ENCODE measurements around the gene SLC9A1. TPM values are rescaled to one million over a fixed set of nuclear protein-coding genes. Genes with fewer than 3 reads are reported as not detected.

SLC9A1 gene
- total RNA-seq, 1 experiment from 2014 or later: 27.5 TPM

DNA sequence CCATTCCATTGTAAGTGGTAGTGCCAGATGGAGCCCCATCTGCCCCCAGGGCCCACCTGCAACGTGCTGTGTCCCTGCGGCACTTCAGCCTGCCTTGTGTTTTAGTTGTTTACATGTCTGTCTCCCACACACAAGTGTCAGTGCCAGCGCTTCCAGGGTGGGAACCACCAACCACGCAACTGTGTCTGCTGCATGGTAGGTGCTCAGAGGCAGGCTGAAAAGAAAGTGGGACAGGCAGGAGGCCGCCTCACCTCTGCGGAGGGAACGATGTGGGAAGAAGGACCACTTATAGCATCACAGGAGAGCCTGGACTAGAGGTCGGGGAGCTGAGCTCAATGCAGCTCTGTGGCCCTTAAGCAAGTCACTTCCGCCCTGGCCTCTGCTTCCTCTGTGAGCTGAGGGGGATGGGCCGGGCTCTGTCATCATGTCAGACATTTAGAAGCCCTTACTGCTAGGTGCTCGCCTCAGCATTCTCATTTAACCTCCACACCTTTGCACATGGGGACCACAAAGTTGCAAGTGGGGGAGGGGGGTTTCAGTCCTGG is 17.9 kb downstream of the SLC9A1 start:
- Histone ChIP-seq H3K79me2 (ENCODE audit: low read depth) (peaks cover 29% of the 10 kb centered on the region), H3K4me2 (no peak overlapping the region), H3K9me2 (ENCODE audit: insufficient read depth) (no peaks in the 10 kb centered on the region), H3F3A (ENCODE audit: insufficient read depth, low read depth) (peaks cover 13% of the 10 kb centered on the region), H2AFZ (no peak overlapping the region), H3K9me3 (ENCODE audit: insufficient read depth, low read depth) (no peaks in the 10 kb centered on the region), H4K20me1 (ENCODE audit: insufficient read depth) (no peaks in the 10 kb centered on the region), H3K27me3 (ENCODE audit: insufficient read depth, low read depth) (no peaks in the 10 kb centered on the region), H3K4me1 (replicated peaks; ENCODE audit: insufficient read depth) (peaks cover 20% of the 10 kb centered on the region), H3K27ac (no peak overlapping the region), H3K4me3 (no peak overlapping the region), H3K36me3 (ENCODE audit: low read depth) (no peaks in the 10 kb centered on the region)
- DNase-seq: no peak
- POLR2A ChIA-PET (ENCODE audit: unreplicated experiment): no interaction called here
- intact Hi-C loops (cut with micrococcal nuclease; ENCODE audit: unreplicated experiment): no loop called here
- TF ChIP-seq, protein P1, sequence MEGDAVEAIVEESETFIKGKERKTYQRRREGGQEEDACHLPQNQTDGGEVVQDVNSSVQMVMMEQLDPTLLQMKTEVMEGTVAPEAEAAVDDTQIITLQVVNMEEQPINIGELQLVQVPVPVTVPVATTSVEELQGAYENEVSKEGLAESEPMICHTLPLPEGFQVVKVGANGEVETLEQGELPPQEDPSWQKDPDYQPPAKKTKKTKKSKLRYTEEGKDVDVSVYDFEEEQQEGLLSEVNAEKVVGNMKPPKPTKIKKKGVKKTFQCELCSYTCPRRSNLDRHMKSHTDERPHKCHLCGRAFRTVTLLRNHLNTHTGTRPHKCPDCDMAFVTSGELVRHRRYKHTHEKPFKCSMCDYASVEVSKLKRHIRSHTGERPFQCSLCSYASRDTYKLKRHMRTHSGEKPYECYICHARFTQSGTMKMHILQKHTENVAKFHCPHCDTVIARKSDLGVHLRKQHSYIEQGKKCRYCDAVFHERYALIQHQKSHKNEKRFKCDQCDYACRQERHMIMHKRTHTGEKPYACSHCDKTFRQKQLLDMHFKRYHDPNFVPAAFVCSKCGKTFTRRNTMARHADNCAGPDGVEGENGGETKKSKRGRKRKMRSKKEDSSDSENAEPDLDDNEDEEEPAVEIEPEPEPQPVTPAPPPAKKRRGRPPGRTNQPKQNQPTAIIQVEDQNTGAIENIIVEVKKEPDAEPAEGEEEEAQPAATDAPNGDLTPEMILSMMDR (conservative IDR thresholded peaks at IDR 0.05): no peak
- CTCF ChIA-PET: interaction anchor here (0.6 kb wide), 1 partner anchor 65 kb away, joined by 4 read pairs; no protein-coding TSS in a partner anchor
- BruUV-seq (replicated peaks): no TSS peak

DNA sequence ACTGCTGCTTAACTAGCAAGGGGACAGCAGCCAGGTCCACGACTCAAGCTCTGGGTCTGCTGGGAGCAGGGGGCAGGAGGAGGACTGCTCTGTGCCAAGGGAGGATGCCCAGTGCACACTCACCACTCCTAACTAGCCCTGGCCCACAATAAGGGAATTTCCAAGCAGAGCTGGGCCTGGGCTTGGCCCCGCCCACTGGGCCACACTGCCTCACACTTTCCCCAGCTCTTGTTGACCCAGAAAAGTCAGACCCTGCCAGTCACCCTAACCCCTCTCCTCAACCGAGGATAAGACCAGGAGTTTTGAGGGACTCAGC is 18.7 kb downstream of the SLC9A1 start:
- Histone ChIP-seq H3K79me2 (ENCODE audit: low read depth) (peaks cover 24% of the 10 kb centered on the region), H3F3A (ENCODE audit: insufficient read depth, low read depth) (peaks cover 5% of the 10 kb centered on the region; the same call in 1 of the 2 replicates), H3K36me3 (ENCODE audit: low read depth) (no peaks in the 10 kb centered on the region), H2AFZ (no peak overlapping the region), H3K4me2 (no peak overlapping the region), H3K27me3 (ENCODE audit: insufficient read depth, low read depth) (no peaks in the 10 kb centered on the region), H3K4me1 (replicated peaks; ENCODE audit: insufficient read depth) (peaks cover 11% of the 10 kb centered on the region), H4K20me1 (ENCODE audit: insufficient read depth) (no peaks in the 10 kb centered on the region), H3K9me3 (ENCODE audit: insufficient read depth, low read depth) (no peaks in the 10 kb centered on the region), H3K9me2 (ENCODE audit: insufficient read depth) (no peaks in the 10 kb centered on the region), H3K27ac (no peak overlapping the region), H3K4me3 (no peak overlapping the region)
- intact Hi-C loops (cut with micrococcal nuclease; ENCODE audit: unreplicated experiment): no loop called here
- BruUV-seq (replicated peaks): no TSS peak
- no peak for DNase-seq
- POLR2A ChIA-PET (ENCODE audit: unreplicated experiment): no interaction called here
- TF ChIP-seq, protein P1 (conservative IDR thresholded peaks at IDR 0.05): no peak
- TF ChIP-seq EZH2 (IDR thresholded peaks at IDR 0.05; ENCODE audit: low read depth): no peak
- CTCF ChIA-PET: interaction anchor here (0.6 kb wide), 1 partner anchor 142 kb away, joined by 3 read pairs; no protein-coding TSS in a partner anchor

DNA sequence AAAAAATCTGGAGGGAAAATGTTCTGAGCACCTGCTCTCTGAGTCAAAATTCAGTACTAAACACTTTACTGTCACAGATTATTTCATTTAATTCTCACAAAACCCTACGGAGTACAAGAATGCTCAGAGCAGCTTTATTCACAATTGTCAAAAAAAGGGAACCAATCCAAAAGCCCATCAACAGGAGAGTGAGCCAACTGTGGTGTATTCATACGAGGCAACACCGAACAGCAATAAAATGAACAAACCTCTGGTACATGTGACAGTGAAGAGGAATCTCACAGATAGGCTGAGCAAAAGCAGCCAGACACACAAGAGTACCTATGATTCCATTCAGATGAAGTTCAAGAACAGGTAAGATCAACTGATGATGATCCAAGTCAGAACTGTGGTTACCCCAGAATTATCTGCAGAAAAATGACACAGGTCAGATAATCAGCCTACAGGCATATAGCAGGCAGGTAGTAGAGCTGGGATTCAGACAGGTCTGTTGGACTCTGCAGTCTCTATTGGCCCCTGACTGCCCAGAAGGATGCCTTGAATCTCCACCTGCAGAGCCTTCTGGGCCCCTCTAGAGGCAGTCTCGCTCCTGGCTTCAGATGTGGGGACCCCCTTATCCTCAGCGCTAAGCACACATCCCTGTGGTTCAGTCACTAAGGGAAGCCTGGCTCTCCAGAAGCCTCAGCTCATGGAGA is 19.2 kb downstream of the SLC9A1 start:
- no peaks in the 10 kb centered on the region for H3K9me3 ChIP-seq (ENCODE audit: insufficient read depth, low read depth)
- H4K20me1 ChIP-seq (ENCODE audit: insufficient read depth): no peaks in the 10 kb centered on the region
- H3K79me2 ChIP-seq (ENCODE audit: low read depth): peaks cover 21% of the 10 kb centered on the region
- H3K9me2 ChIP-seq (ENCODE audit: insufficient read depth): no peaks in the 10 kb centered on the region
- no peaks in the 10 kb centered on the region for H3K27me3 ChIP-seq (ENCODE audit: insufficient read depth, low read depth)
- H3K4me3 ChIP-seq: no peak overlapping the region
- H2AFZ ChIP-seq: no peak overlapping the region
- peaks cover 7% of the 10 kb centered on the region for H3K4me1 ChIP-seq (replicated peaks; ENCODE audit: insufficient read depth)
- TF ChIP-seq, protein P1 (conservative IDR thresholded peaks at IDR 0.05): no peak
- no peak for TF ChIP-seq EZH2 (IDR thresholded peaks at IDR 0.05; ENCODE audit: low read depth)
- no peak overlapping the region for H3K4me2 ChIP-seq
- ChIA-PET CTCF (no interaction called here), POLR2A (ENCODE audit: unreplicated experiment) (no interaction called here)
- DNase-seq: no peak
- no peaks in the 10 kb centered on the region for H3F3A ChIP-seq (ENCODE audit: insufficient read depth, low read depth)
- H3K36me3 ChIP-seq (ENCODE audit: low read depth): no peaks in the 10 kb centered on the region
- no TSS peak for BruUV-seq (replicated peaks)
- intact Hi-C loops (cut with micrococcal nuclease; ENCODE audit: unreplicated experiment): no loop called here
- H3K27ac ChIP-seq: no peak overlapping the region
